Uterus (tissue), 4 donors: ENCODE measurements around the gene TRIM54. TPM values are rescaled to one million over a fixed set of nuclear protein-coding genes. Genes with fewer than 3 reads are reported as not detected.

Experiments used
- DNase-seq, 2 donors: peaks; one replicate each; pipeline ENCODE4 v3.0.0-alpha.2; 2019 to 2020
- H3K27ac ChIP-seq, 2 donors: fragments of 200-600 bp; sonication (generic); 1 replicate in 1 of 2; 2 replicates in 1 of 2; pipeline ENCODE4 v1.5.1; 2016 to 2018
- H3K27me3 ChIP-seq, 2 donors: fragments of 200-600 bp; sonication (generic); one replicate each; pipeline ENCODE4 v1.5.1; 2018 to 2019; ENCODE audit warnings: control low read depth in 1 of 2
- H3K36me3 ChIP-seq, 2 donors: fragments of 200-600 bp; sonication (generic); one replicate each; pipeline ENCODE4 v1.5.1; 2019; ENCODE audit warnings: control low read depth in 1 of 2
- H3K4me1 ChIP-seq, 2 donors: fragments of 200-600 bp; sonication (generic); one replicate each; pipeline ENCODE4 v1.5.1; 2018 to 2019; ENCODE audit warnings: control low read depth in 1 of 2
- H3K4me3 ChIP-seq, 2 donors: fragments of 200-600 bp; sonication (generic); 1 replicate in 1 of 2; 2 replicates in 1 of 2; pipeline ENCODE4 v1.5.1; 2018 to 2019; ENCODE audit warnings: mild to moderate bottlenecking in 1 of 2
- H3K9me3 ChIP-seq, 2 donors: fragments of 200-600 bp; sonication (generic); one replicate each; pipeline ENCODE4 v1.5.1; 2019; ENCODE audit warnings: control low read depth in 1 of 2
- CTCF ChIP-seq, 4 experiments: fragments of 200-600 bp in 2 of 4; fragments of 450-650 bp in 2 of 4; sonication (generic) in 2 of 4; IDR thresholded peaks; one replicate each; pipeline ENCODE4 v1.5.1; 2016 to 2019; ENCODE audit warnings: antibody characterized with exemption in 4 of 4, mild to moderate bottlenecking in 2 of 4, moderate library complexity in 1 of 4
- POLR2A ChIP-seq, 2 donors: fragments of 450-650 bp; IDR thresholded peaks; one replicate each; pipeline ENCODE4 v1.6.1; 2016; ENCODE audit warnings: antibody characterized with exemption in 2 of 2, mild to moderate bottlenecking in 1 of 2, moderate library complexity in 1 of 2
- intact Hi-C: fragments of 100-400 bp; cut with DNase I; formaldehyde crosslinking; loops from one replicate; pipeline ENCODE4 v1.15.1; 2023; ENCODE audit warnings: low total_unique reads
- total RNA-seq, 4 donors: library from RNA; depleted of rRNA in 3 of 4; stranded (reverse); fragments of >200 nt in 3 of 4; gene quantifications; one replicate each; pipeline versions ENCODE4 v1.1.0 to v1.2.4, GENCODE V29; 2014 to 2023
- donor health status: DM: yes; HTN: yes; CAD: no.

TRIM54 gene, protein sequence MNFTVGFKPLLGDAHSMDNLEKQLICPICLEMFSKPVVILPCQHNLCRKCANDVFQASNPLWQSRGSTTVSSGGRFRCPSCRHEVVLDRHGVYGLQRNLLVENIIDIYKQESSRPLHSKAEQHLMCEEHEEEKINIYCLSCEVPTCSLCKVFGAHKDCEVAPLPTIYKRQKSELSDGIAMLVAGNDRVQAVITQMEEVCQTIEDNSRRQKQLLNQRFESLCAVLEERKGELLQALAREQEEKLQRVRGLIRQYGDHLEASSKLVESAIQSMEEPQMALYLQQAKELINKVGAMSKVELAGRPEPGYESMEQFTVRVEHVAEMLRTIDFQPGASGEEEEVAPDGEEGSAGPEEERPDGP
- total RNA-seq, result 1 to 10 TPM in 1 of 4 donors, under 1 TPM in 3; 0.26 to 5.0 (median 0.58) TPM

DNA sequence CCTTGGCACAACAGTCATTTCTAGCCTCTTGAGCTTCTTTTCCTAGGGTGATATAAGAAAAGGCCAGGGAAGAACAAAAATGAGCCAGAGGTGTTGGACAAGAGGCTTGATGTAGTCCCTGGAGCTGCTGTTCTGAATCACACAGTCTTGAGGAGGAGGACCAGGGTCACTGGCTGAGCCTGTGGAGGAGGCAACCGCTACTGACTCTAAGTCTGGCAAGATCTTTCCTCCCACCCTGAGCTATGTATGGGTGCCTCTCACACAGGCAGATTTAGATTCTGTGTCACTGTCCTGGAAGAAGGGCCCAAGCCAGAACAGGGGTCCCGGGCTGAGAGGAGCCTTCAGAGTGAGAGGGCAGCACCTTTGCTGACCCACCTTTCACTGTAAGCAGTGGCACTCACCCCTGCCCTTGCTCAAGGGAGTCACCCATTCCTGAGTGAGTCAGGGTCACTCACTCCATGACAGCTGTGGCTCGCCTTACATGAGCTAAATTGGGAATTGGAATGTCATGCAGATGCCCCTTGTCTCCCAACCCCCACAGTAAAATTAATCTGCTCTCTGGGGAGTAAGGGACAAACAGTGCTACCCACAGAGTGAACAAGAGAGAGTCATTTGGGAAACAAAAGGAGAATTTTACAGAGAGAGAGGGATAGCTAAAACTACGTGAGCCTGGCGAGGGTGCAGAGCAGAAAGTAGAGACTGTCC, at the start of gene TRIM54:
Gene TRIM54 (plus strand): TSS at position 575 of the 705 bp plus-strand sequence. CDS start 303 bp downstream, outside the sequence.
- Histone ChIP-seq H3K4me1 (no peaks in the 10 kb centered on the region), H3K9me3 (no peaks in the 10 kb centered on the region), H3K36me3 (no peaks in the 10 kb centered on the region), H3K27me3 (no peaks in the 10 kb centered on the region), H3K4me3 (no peak within 1 kb of the TSS), H3K27ac (no peak within 1 kb of the TSS)
- no peak for DNase-seq
- intact Hi-C loops, result loop anchor here (10.0 kb wide), 1 partner anchor 177 kb away; no protein-coding TSS in a partner anchor
- TF ChIP-seq POLR2A (IDR thresholded peaks at IDR 0.05) (no peak), CTCF (IDR thresholded peaks at IDR 0.05) (no peak)

DNA sequence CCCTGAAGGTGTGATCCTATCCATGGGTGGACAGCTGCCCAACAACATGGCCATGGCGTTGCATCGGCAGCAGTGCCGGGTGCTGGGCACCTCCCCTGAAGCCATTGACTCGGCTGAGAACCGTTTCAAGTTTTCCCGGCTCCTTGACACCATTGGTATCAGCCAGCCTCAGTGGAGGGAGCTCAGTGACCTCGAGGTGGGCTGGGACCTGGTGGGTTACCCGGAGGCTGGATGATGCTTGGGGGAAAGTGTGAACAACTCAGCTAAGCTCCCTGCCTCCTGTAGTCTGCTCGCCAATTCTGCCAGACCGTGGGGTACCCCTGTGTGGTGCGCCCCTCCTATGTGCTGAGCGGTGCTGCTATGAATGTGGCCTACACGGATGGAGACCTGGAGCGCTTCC, 48.9 kb upstream of the TRIM54 start:
- intact Hi-C loops, result no loop called here
- H3K27ac ChIP-seq, result no peak overlapping the region
- no peak for DNase-seq
- H3K27me3 ChIP-seq, result no peaks in the 10 kb centered on the region
- no peak for TF ChIP-seq CTCF (IDR thresholded peaks at IDR 0.05)
- TF ChIP-seq POLR2A (IDR thresholded peaks at IDR 0.05), result no peak
- H3K4me3 ChIP-seq, result no peak overlapping the region
- no peaks in the 10 kb centered on the region for H3K9me3 ChIP-seq
- H3K36me3 ChIP-seq, result no peaks in the 10 kb centered on the region
- no peaks in the 10 kb centered on the region for H3K4me1 ChIP-seq

GRCh38 chr2:27236136-27236535, 46.1 kb upstream of the TRIM54 start:
- no peaks in the 10 kb centered on the region for H3K36me3 ChIP-seq
- no peaks in the 10 kb centered on the region for H3K9me3 ChIP-seq
- TF ChIP-seq POLR2A (IDR thresholded peaks at IDR 0.05), result no peak
- TF ChIP-seq CTCF (IDR thresholded peaks at IDR 0.05), result no peak
- H3K4me3 ChIP-seq, result no peak overlapping the region
- H3K4me1 ChIP-seq, result no peaks in the 10 kb centered on the region
- no peak overlapping the region for H3K27ac ChIP-seq
- H3K27me3 ChIP-seq, result no peaks in the 10 kb centered on the region
- intact Hi-C loops, result no loop called here
- no peak for DNase-seq

DNA sequence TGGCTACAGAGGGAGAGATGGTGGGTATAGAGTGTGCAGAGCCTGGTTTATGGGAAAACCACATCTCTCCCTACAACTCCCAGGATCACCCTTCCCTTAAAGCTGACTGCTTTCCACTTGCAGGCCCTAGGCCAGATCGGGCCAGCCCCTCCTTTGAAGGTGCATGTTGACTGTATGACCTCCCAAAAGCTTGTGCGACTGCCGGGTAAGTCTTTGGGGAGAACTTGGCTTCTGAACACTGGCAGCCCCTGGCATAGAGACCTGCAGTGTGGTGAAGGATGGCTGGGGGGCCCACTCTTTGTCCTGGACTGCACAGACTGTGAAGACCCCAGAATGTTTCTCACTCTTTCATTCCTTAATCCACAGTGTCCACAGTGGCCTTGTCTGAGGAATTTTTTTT, 45.6 kb upstream of the TRIM54 start:
- intact Hi-C loops, result no loop called here
- Histone ChIP-seq H3K4me1 (no peaks in the 10 kb centered on the region), H3K4me3 (no peak overlapping the region), H3K9me3 (no peaks in the 10 kb centered on the region), H3K36me3 (no peaks in the 10 kb centered on the region), H3K27ac (no peak overlapping the region), H3K27me3 (no peaks in the 10 kb centered on the region)
- TF ChIP-seq CTCF (IDR thresholded peaks at IDR 0.05), result no peak
- no peak for TF ChIP-seq POLR2A (IDR thresholded peaks at IDR 0.05)
- no peak for DNase-seq

DNA sequence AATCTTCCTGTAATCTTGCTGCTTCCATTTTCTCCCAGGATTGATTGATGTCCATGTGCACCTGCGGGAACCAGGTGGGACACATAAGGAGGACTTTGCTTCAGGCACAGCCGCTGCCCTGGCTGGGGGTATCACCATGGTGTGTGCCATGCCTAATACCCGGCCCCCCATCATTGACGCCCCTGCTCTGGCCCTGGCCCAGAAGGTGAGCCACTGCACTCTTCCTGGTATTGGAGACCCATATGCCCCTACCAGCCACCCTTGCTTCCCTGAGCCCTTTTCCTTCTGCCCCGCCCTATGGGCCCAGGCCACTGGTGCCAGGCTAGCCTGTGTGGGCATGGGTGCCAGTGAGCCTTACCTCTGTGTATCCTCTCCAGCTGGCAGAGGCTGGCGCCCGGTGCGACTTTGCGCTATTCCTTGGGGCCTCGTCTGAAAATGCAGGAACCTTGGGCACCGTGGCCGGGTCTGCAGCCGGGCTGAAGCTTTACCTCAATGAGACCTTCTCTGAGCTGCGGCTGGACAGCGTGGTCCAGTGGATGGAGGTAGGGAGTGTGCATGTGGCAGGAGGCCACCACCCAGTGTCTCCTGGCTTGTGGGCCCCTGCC, 44.8 kb upstream of the TRIM54 start:
- no peak for DNase-seq
- Histone ChIP-seq H3K4me3 (no peak overlapping the region), H3K36me3 (no peaks in the 10 kb centered on the region), H3K27ac (no peak overlapping the region), H3K9me3 (no peaks in the 10 kb centered on the region), H3K4me1 (no peaks in the 10 kb centered on the region), H3K27me3 (no peaks in the 10 kb centered on the region)
- intact Hi-C loops, result no loop called here
- no peak for TF ChIP-seq CTCF (IDR thresholded peaks at IDR 0.05)
- TF ChIP-seq POLR2A (IDR thresholded peaks at IDR 0.05), result no peak
